K562 (cell line): ENCODE measurements around the gene TRIM47. TPM values are rescaled to one million over a fixed set of nuclear protein-coding genes. Genes with fewer than 3 reads are reported as not detected.

Experiments
- ATAC-seq: fragments of 200-7000 bp; cut with Tn5 transposase; 3 replicates; pipeline ENCODE4 v1.9.1; 2020; ENCODE audit warnings: moderate library complexity
- BruUV-seq: library from RNA; stranded (reverse); fragments of 400-500 nt; replicated peaks from 2 replicates; lab custom pipeline; 2021; lab: Mats Ljungman, UMichigan
- CTCF ChIA-PET: fragments of 300-600 bp; formaldehyde crosslinking; extraction: SDS; loops from one replicate; lab custom pipeline; 2021; ENCODE audit warnings: low intra/inter-chr PET ratio; lab: Yijun Ruan, JAX
- POLR2A ChIA-PET: fragments of 300-600, 350-650 bp; sonication (Branson Sonifier 250); formaldehyde crosslinking; extraction: SDS; loops from one replicate; lab custom pipeline; 2021; ENCODE audit warnings: antibody characterized with exemption, inconsistent platforms; lab: Yijun Ruan, JAX
- DNase-seq, 4 experiments: peaks; one replicate each; pipeline versions ENCODE4 v3.0.0 to v3.0.0-alpha.2; 2011 to 2018; ENCODE audit warnings: low spot score in 3 of 4, mixed read lengths in 3 of 4; ENCODE audit errors: extremely low read depth in 1 of 4
- FAIRE-seq: peaks from 2 replicates; lab custom pipeline; 2011; peaks lifted over from hg19 to GRCh38; lab: Jason Lieb, UNC
- H2AFZ ChIP-seq: 2 replicates; pipeline ENCODE4 v1.6.0; 2011; ENCODE audit warnings: low read depth, low read length, control low read depth, inconsistent platforms
- H3K27ac ChIP-seq: fragments of 200-600 bp; 3 replicates; pipeline ENCODE4 v1.8.0; 2011; ENCODE audit warnings: low read depth, mild to moderate bottlenecking, control low read depth, inconsistent platforms, low read length, moderate library complexity, mixed read lengths; ENCODE audit errors: extremely low read depth
- H3K27me3 ChIP-seq, 2 experiments: fragments of 300-600 bp in 1 of 2; 2 replicates in 1 of 2; 3 replicates in 1 of 2; pipeline versions ENCODE4 v1.6.0 to v1.8.0; 2011; ENCODE audit warnings: inconsistent platforms in 2 of 2, low read length in 2 of 2, mild to moderate bottlenecking in 1 of 2, mixed read lengths in 1 of 2, moderate library complexity in 1 of 2; ENCODE audit not compliant: control insufficient read depth in 2 of 2, insufficient read depth in 2 of 2
- H3K36me3 ChIP-seq: fragments of 300-600 bp; 3 replicates; pipeline ENCODE4 v1.8.0; 2011; ENCODE audit warnings: mild to moderate bottlenecking, low read length, inconsistent platforms; ENCODE audit not compliant: control insufficient read depth, insufficient read depth
- H3K4me1 ChIP-seq, 2 experiments: fragments of 200-600 bp in 1 of 2; replicated peaks in 1 of 2; 2 replicates in 1 of 2; 3 replicates in 1 of 2; pipeline versions ENCODE4 v1.5.1 to v1.8.0; 2011; ENCODE audit warnings: inconsistent platforms in 2 of 2, low read length in 2 of 2, mild to moderate bottlenecking in 1 of 2, mixed read lengths in 1 of 2, moderate library complexity in 1 of 2; ENCODE audit not compliant: control insufficient read depth in 2 of 2, insufficient read depth in 2 of 2
- H3K4me2 ChIP-seq: 2 replicates; pipeline ENCODE4 v1.6.1; 2011; ENCODE audit warnings: low read length, control low read depth, inconsistent platforms, mixed read lengths; ENCODE audit not compliant: insufficient read depth
- H3K4me3 ChIP-seq: fragments of 200-600 bp; sonication (generic), shearing (Covaris generic); 2 replicates; pipeline ENCODE4 v1.5.1; 2016; ENCODE audit warnings: control low read depth, inconsistent platforms
- H3K79me2 ChIP-seq: fragments of 200-600 bp; 3 replicates; pipeline ENCODE4 v1.8.0; 2011; ENCODE audit warnings: low read length, inconsistent platforms; ENCODE audit not compliant: control insufficient read depth, insufficient read depth
- H3K9ac ChIP-seq, 2 experiments: 2 replicates each; pipeline versions ENCODE4 v1.6.0 to v1.6.1; 2011; ENCODE audit warnings: low read depth in 2 of 2, low read length in 2 of 2, control low read depth in 1 of 2, inconsistent platforms in 1 of 2, mild to moderate bottlenecking in 1 of 2, mixed read lengths in 1 of 2; ENCODE audit not compliant: insufficient read depth in 1 of 2
- H3K9me1 ChIP-seq: one replicate; pipeline ENCODE4 v1.6.0; 2011; ENCODE audit warnings: inconsistent platforms, mild to moderate bottlenecking, low read length, moderate library complexity; ENCODE audit not compliant: control insufficient read depth, insufficient read depth
- H3K9me3 ChIP-seq: replicated peaks from 2 replicates; pipeline ENCODE4 v1.5.1; 2011; ENCODE audit warnings: low read depth, low read length, inconsistent platforms; ENCODE audit not compliant: control insufficient read depth, insufficient read depth
- H4K20me1 ChIP-seq: replicated peaks from 2 replicates; pipeline ENCODE4 v1.6.1; 2011; ENCODE audit warnings: low read length, inconsistent platforms, mixed read lengths; ENCODE audit not compliant: control insufficient read depth, insufficient read depth
- BHLHE40 ChIP-seq: IDR thresholded peaks from 2 replicates; pipeline ENCODE4 v1.6.1; 2011; ENCODE audit warnings: low read length, improper control_type of control experiment
- HMG20A ChIP-seq: fragments of 450-650 bp; formaldehyde crosslinking; conservative IDR thresholded peaks from 2 replicates; pipeline ENCODE4 v1.4.0; 2020; ENCODE audit warnings: mild to moderate bottlenecking, mixed read lengths
- POLR2G ChIP-seq: fragments of 200-400 bp; formaldehyde crosslinking; IDR thresholded peaks from 2 replicates; pipeline ENCODE4 v1.6.1; 2017; ENCODE audit warnings: low read depth, mild to moderate bottlenecking, antibody characterized with exemption, low read length, moderate library complexity
- RAD21 ChIP-seq, 2 experiments: fragments of 250-450 bp in 1 of 2; fragments of 450-650 bp in 1 of 2; sonication (Bioruptor Pico) in 1 of 2; formaldehyde crosslinking in 1 of 2; IDR thresholded peaks in 1 of 2; conservative IDR thresholded peaks in 1 of 2; 2 replicates each; pipeline versions ENCODE4 v1.4.0 to v1.8.0; 2020 to 2022; ENCODE audit warnings: mild to moderate bottlenecking in 2 of 2, moderate library complexity in 1 of 2
- RAD51 ChIP-seq: fragments of 450-650 bp; IDR thresholded peaks from 2 replicates; pipeline ENCODE4 v1.7.1; 2016; ENCODE audit warnings: low read depth, mild to moderate bottlenecking, borderline replicate concordance
- RFX5 ChIP-seq: IDR thresholded peaks from 2 replicates; pipeline ENCODE4 v1.6.1; 2011; ENCODE audit warnings: low read depth, mild to moderate bottlenecking, improper control_type of control experiment, low read length
- SRSF7 ChIP-seq: fragments of 200-400 bp; formaldehyde crosslinking; optimal IDR thresholded peaks from 2 replicates; pipeline ENCODE3; 2017; ENCODE audit warnings: mild to moderate bottlenecking, low read depth, low read length
- THRAP3 ChIP-seq: fragments of 450-650 bp; IDR thresholded peaks from 2 replicates; pipeline ENCODE4 v1.6.1; 2016; ENCODE audit warnings: mild to moderate bottlenecking, inconsistent platforms, borderline replicate concordance
- WGBS: fragments of 100-300 bp; shearing (Covaris generic); methylation state at CpG from one replicate; pipeline ENCODE4 v1.1.6; 2016; ENCODE audit warnings: low coverage, mixed read lengths; ENCODE audit not compliant: insufficient coverage; ENCODE audit errors: missing lambda C conversion rate; 5-methylcytosine and 5-hydroxymethylcytosine counted together
- in situ Hi-C: fragments of 300-500 bp; cut with MboI; formaldehyde crosslinking; loops from 4 replicates; pipeline ENCODE4 v1.15.0; 2018; ENCODE audit warnings: inconsistent platforms, mixed read lengths
- intact Hi-C: fragments of 100-400 bp; cut with micrococcal nuclease; formaldehyde crosslinking; loops from 2 replicates; pipeline ENCODE4 v1.14.2; 2022
- polyA plus RNA-seq, 8 experiments: library from polyadenylated mRNA; depleted of rRNA in 4 of 8; stranded (reverse) in 5 of 8; unstranded in 3 of 8; fragments of >200 nt; fragmentation: Nextera tagmentation in 2 of 8; fragmentation: Illumina TruSeq in 1 of 8; extraction: Ambion mirVana in 2 of 8; extraction: Trizol in 1 of 8; gene quantifications; 2 replicates each; pipeline versions ENCODE4 v1.2.1 to v1.2.3, GENCODE V29; 2011 to 2014; ENCODE audit warnings: inconsistent platforms in 1 of 8, missing spikeins in 1 of 8
- total RNA-seq, 7 experiments: library from RNA; depleted of rRNA in 6 of 7; stranded (reverse); fragments of >200 nt in 6 of 7; fragmentation: Illumina TruSeq in 2 of 7; extraction: Trizol in 2 of 7; gene quantifications; 2 replicates each; pipeline versions ENCODE4 v1.2.1 to v1.2.3, GENCODE V29; 2011 to 2021; ENCODE audit warnings: low replicate concordance in 1 of 7
- TF ChIP-seq, protein P1 (sequence below), 3 experiments: IDR thresholded peaks in 2 of 3; conservative IDR thresholded peaks in 1 of 3; 2 replicates each; pipeline ENCODE4 v1.5.1; 2011 to 2012; ENCODE audit warnings: low read length in 3 of 3, mild to moderate bottlenecking in 3 of 3, control low read depth in 2 of 3, improper control_type of control experiment in 1 of 3, inconsistent platforms in 1 of 3, low read depth in 1 of 3, mixed read lengths in 1 of 3, moderate library complexity in 1 of 3; ENCODE audit not compliant: insufficient read depth in 2 of 3
- TF ChIP-seq, protein P2 (sequence below): sonication (generic); formaldehyde crosslinking; IDR thresholded peaks from 2 replicates; pipeline ENCODE4 v1.5.0; 2020; ENCODE audit warnings: missing genetic modification reagents
- TF ChIP-seq, protein P3 (sequence below): sonication (generic); formaldehyde crosslinking; IDR thresholded peaks from 2 replicates; pipeline ENCODE4 v1.9.0; 2022; ENCODE audit warnings: mild to moderate bottlenecking, missing genetic modification reagents

Gene TRIM47
- total and polyA plus RNA-seq, 9 of the 15 experiments (the other 6 are each of a cell fraction or from before 2014, with no cell fraction given) = 0.56 to 6.1 (median 3.2) TPM

DNA sequence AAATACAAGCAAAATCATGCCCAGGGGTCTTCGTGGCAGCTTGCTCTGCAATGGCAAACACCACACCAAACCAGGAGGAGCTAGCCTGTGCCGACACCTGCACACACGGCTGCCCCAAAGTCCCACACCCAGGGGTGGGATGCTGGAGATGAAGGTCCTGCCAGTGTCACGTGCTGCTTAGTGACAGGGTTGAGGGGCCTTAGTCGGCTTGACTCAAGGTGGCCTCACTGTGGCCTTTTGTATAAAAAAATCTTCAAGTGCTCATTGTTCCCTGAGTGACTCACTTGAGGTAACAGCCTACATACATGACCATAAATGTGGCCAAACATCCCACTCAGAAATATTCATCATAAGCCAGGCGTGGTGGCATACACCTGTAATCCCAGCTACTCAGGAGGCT, 11.1 kb upstream of the TRIM47 start:
- Histone ChIP-seq H4K20me1 (no peaks in the 10 kb centered on the region), H3K9ac (peak overlapping the region in 1 of 2 experiments; percentile 73; a peak in 1 of 4 replicates), H3K4me2 (no peak overlapping the region), H3K36me3 (peaks cover 30% of the 10 kb centered on the region; the same call in 1 of the 3 replicates), H3K27me3 (no peaks in the 10 kb centered on the region), H3K79me2 (peaks cover 8% of the 10 kb centered on the region), H3K4me3 (no peak overlapping the region), H3K4me1 (peaks cover 3 to 52% of the 10 kb centered on the region in 2 experiments; a peak in 4 of 5 replicates), H3K27ac (no peak overlapping the region), H2AFZ (no peak overlapping the region), H3K9me3 (no peaks in the 10 kb centered on the region), H3K9me1 (no peaks in the 10 kb centered on the region)
- peak; percentile 60 for FAIRE-seq
- ChIA-PET POLR2A (interaction anchor here (0.5 to 15.9 kb wide), 4 partner anchors 10 to 176 kb away, joined by 3 to 169 read pairs (median 6); partner anchors contain the start of gene TRIM47), CTCF (no interaction called here)
- BruUV-seq = TSS peak; percentile 45
- TF ChIP-seq SRSF7 = no peak
- TF ChIP-seq RAD51 = 0 out of 2 replicates have a peak, but pooled peaks have one; percentile 13
- TF ChIP-seq POLR2G = peak; percentile 48; the same call in 1 of the 2 replicates
- TF ChIP-seq, protein P1, sequence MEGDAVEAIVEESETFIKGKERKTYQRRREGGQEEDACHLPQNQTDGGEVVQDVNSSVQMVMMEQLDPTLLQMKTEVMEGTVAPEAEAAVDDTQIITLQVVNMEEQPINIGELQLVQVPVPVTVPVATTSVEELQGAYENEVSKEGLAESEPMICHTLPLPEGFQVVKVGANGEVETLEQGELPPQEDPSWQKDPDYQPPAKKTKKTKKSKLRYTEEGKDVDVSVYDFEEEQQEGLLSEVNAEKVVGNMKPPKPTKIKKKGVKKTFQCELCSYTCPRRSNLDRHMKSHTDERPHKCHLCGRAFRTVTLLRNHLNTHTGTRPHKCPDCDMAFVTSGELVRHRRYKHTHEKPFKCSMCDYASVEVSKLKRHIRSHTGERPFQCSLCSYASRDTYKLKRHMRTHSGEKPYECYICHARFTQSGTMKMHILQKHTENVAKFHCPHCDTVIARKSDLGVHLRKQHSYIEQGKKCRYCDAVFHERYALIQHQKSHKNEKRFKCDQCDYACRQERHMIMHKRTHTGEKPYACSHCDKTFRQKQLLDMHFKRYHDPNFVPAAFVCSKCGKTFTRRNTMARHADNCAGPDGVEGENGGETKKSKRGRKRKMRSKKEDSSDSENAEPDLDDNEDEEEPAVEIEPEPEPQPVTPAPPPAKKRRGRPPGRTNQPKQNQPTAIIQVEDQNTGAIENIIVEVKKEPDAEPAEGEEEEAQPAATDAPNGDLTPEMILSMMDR (IDR thresholded peaks at IDR 0.05 in 2 of 3, conservative IDR thresholded peaks at IDR 0.05 in 1 of 3; ENCODE audit: insufficient read depth in 2 of 3, low read depth in 1 of 3, low read length in 3 of 3) = peak in 2 of 3 experiments; percentile 32; a peak in 3 of 6 replicates
- peak; percentile 74 for TF ChIP-seq BHLHE40
- TF ChIP-seq RAD21 (CRISPR knock-in tag; conservative IDR thresholded peaks at IDR 0.05 in 1 of 2, IDR thresholded peaks at IDR 0.05 in 1 of 2) = peak in 1 of 2 experiments; percentile 34; a peak in 2 of 4 replicates
- TF ChIP-seq, protein P2, sequence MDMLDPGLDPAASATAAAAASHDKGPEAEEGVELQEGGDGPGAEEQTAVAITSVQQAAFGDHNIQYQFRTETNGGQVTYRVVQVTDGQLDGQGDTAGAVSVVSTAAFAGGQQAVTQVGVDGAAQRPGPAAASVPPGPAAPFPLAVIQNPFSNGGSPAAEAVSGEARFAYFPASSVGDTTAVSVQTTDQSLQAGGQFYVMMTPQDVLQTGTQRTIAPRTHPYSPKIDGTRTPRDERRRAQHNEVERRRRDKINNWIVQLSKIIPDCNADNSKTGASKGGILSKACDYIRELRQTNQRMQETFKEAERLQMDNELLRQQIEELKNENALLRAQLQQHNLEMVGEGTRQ (CRISPR knock-in tag) = peak; percentile 65
- no peak for TF ChIP-seq THRAP3
- no peak for TF ChIP-seq HMG20A
- no peak for TF ChIP-seq RFX5
- TF ChIP-seq, protein P3, sequence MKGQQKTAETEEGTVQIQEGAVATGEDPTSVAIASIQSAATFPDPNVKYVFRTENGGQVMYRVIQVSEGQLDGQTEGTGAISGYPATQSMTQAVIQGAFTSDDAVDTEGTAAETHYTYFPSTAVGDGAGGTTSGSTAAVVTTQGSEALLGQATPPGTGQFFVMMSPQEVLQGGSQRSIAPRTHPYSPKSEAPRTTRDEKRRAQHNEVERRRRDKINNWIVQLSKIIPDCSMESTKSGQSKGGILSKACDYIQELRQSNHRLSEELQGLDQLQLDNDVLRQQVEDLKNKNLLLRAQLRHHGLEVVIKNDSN (CRISPR knock-in tag) = peak; percentile 79
- peak; percentile 30; the same call in 2 of the 3 replicates for ATAC-seq
- in situ Hi-C loops = no loop called here
- 76% methylated on average over 6 of the region's 6 CpGs for WGBS
- DNase-seq = peak in 2 of 4 experiments; percentile 49 to 59
- intact Hi-C loops = no loop called here
